Trophoblast cell (in vitro differentiated cells and primary cell): Measurements from ENCODE around the gene VSIR.

Experiments used
- DNase-seq, 2 donors: peaks; one replicate each; pipeline ENCODE4 v3.0.0-alpha.2; 2016
- H2AFZ ChIP-seq: 2 replicates; pipeline ENCODE4 v1.6.1; 2013; ENCODE audit warnings: low read length, moderate library complexity, mild to moderate bottlenecking; ENCODE audit not compliant: insufficient read depth, poor library complexity
- H2AK5ac ChIP-seq: 2 replicates; pipeline ENCODE4 v1.6.1; 2013; ENCODE audit warnings: mild to moderate bottlenecking, low read length
- H2BK120ac ChIP-seq: 2 replicates; pipeline ENCODE4 v1.6.1; 2013; ENCODE audit warnings: low read length, mild to moderate bottlenecking, moderate library complexity; ENCODE audit not compliant: insufficient read depth, poor library complexity
- H2BK12ac ChIP-seq: 2 replicates; pipeline ENCODE4 v1.6.1; 2013; ENCODE audit warnings: mild to moderate bottlenecking, low read length, moderate library complexity
- H2BK5ac ChIP-seq: 2 replicates; pipeline ENCODE4 v1.6.1; 2013; ENCODE audit warnings: low read length, low read depth, moderate library complexity, mild to moderate bottlenecking; ENCODE audit not compliant: poor library complexity
- H3K14ac ChIP-seq: 2 replicates; pipeline ENCODE4 v1.6.1; 2013; ENCODE audit warnings: mild to moderate bottlenecking, low read length
- H3K18ac ChIP-seq: 2 replicates; pipeline ENCODE4 v1.6.1; 2013; ENCODE audit warnings: mild to moderate bottlenecking, low read length
- H3K23ac ChIP-seq: 2 replicates; pipeline ENCODE4 v1.6.1; 2013; ENCODE audit warnings: low read length
- H3K27ac ChIP-seq: 2 replicates; pipeline ENCODE4 v1.5.1; 2013; ENCODE audit warnings: low read depth, mild to moderate bottlenecking, inconsistent platforms, low read length, moderate library complexity
- H3K27me3 ChIP-seq: 2 replicates; pipeline ENCODE4 v1.6.1; 2013; ENCODE audit warnings: inconsistent platforms, mild to moderate bottlenecking, low read length, moderate library complexity; ENCODE audit not compliant: insufficient read depth
- H3K36me3 ChIP-seq, 2 experiments: 1 replicate in 1 of 2; 2 replicates in 1 of 2; pipeline ENCODE4 v1.6.1; 2013; ENCODE audit warnings: low read length in 2 of 2, mild to moderate bottlenecking in 2 of 2, moderate library complexity in 1 of 2; ENCODE audit not compliant: insufficient read depth in 2 of 2, control insufficient read depth in 1 of 2
- H3K4ac ChIP-seq: 2 replicates; pipeline ENCODE4 v1.6.1; 2013; ENCODE audit warnings: low read depth, mild to moderate bottlenecking, low read length, moderate library complexity
- H3K4me1 ChIP-seq, 2 experiments: 1 replicate in 1 of 2; 2 replicates in 1 of 2; pipeline ENCODE4 v1.6.1; 2013; ENCODE audit warnings: low read length in 2 of 2, mild to moderate bottlenecking in 2 of 2, moderate library complexity in 1 of 2; ENCODE audit not compliant: insufficient read depth in 2 of 2, control insufficient read depth in 1 of 2
- H3K4me2 ChIP-seq: 2 replicates; pipeline ENCODE4 v1.6.1; 2013; ENCODE audit warnings: inconsistent platforms, mild to moderate bottlenecking, low read length, moderate library complexity
- H3K4me3 ChIP-seq: 2 replicates; pipeline ENCODE4 v1.5.1; 2013; ENCODE audit warnings: mild to moderate bottlenecking, low read depth, low read length, inconsistent platforms
- H3K79me1 ChIP-seq: one replicate; pipeline ENCODE4 v1.6.1; 2013; ENCODE audit warnings: low read length
- H3K79me2 ChIP-seq: 2 replicates; pipeline ENCODE4 v1.6.1; 2013; ENCODE audit warnings: low read length, mild to moderate bottlenecking; ENCODE audit not compliant: control insufficient read depth, insufficient read depth, poor library complexity
- H3K9ac ChIP-seq: 2 replicates; pipeline ENCODE4 v1.6.1; 2013; ENCODE audit warnings: mild to moderate bottlenecking, low read length
- H3K9me3 ChIP-seq: 2 replicates; pipeline ENCODE4 v1.6.1; 2013; ENCODE audit warnings: low read depth, mild to moderate bottlenecking, control low read depth, inconsistent platforms, low read length; ENCODE audit not compliant: insufficient read depth
- H4K12ac ChIP-seq: 2 replicates; pipeline ENCODE4 v1.6.1; 2013; ENCODE audit warnings: low read depth, mild to moderate bottlenecking, low read length, moderate library complexity
- H4K8ac ChIP-seq: 2 replicates; pipeline ENCODE4 v1.6.1; 2013; ENCODE audit warnings: low read depth, mild to moderate bottlenecking, low read length, moderate library complexity
- H4K91ac ChIP-seq: one replicate; pipeline ENCODE4 v1.6.1; 2013; ENCODE audit warnings: low read depth, mild to moderate bottlenecking, low read length, moderate library complexity
- WGBS: extraction: QIAGEN DNeasy Blood & Tissue Kit; methylation state at CpG from one replicate; pipeline ENCODE4 v1.1.7; 2013; ENCODE audit warnings: missing lambda C conversion rate; ENCODE audit not compliant: insufficient read length, insufficient coverage; ENCODE audit errors: extremely low coverage; 5-methylcytosine and 5-hydroxymethylcytosine counted together

VSIR gene

GRCh38 chr10:71735709-71736569, 37.4 kb downstream of the VSIR start:
- H3K4me3 ChIP-seq = no peak overlapping the region
- WGBS = no CpG with 5 or more reads among the region's 16 CpGs
- H4K8ac ChIP-seq = no peak overlapping the region
- no peak overlapping the region for H2BK12ac ChIP-seq
- no peaks in the 10 kb centered on the region for H3K36me3 ChIP-seq
- H4K12ac ChIP-seq = no peak overlapping the region
- H3K9me3 ChIP-seq = no peaks in the 10 kb centered on the region
- no peak overlapping the region for H2BK120ac ChIP-seq
- no peak overlapping the region for H3K4me2 ChIP-seq
- H3K9ac ChIP-seq = no peak overlapping the region
- H3K14ac ChIP-seq = no peak overlapping the region
- no peak overlapping the region for H3K4ac ChIP-seq
- H3K79me1 ChIP-seq = no peaks in the 10 kb centered on the region
- H3K4me1 ChIP-seq = no peaks in the 10 kb centered on the region
- H2AK5ac ChIP-seq = no peak overlapping the region
- H2BK5ac ChIP-seq = no peak overlapping the region
- no peak for DNase-seq
- no peaks in the 10 kb centered on the region for H3K27me3 ChIP-seq
- no peak overlapping the region for H3K23ac ChIP-seq
- no peak overlapping the region for H3K27ac ChIP-seq
- H4K91ac ChIP-seq = no peak overlapping the region
- no peaks in the 10 kb centered on the region for H3K79me2 ChIP-seq
- no peak overlapping the region for H3K18ac ChIP-seq
- H2AFZ ChIP-seq = no peak overlapping the region

GRCh38 chr10:71734797-71735196, 38.5 kb downstream of the VSIR start:
- H3K23ac ChIP-seq = no peak overlapping the region
- no peak for DNase-seq
- no peaks in the 10 kb centered on the region for H3K79me2 ChIP-seq
- no peak overlapping the region for H2BK120ac ChIP-seq
- no peak overlapping the region for H3K4me3 ChIP-seq
- H2BK5ac ChIP-seq = no peak overlapping the region
- H3K9ac ChIP-seq = no peak overlapping the region
- H3K4me1 ChIP-seq = no peaks in the 10 kb centered on the region
- H3K36me3 ChIP-seq = no peaks in the 10 kb centered on the region
- no peak overlapping the region for H2AK5ac ChIP-seq
- H3K18ac ChIP-seq = no peak overlapping the region
- no peaks in the 10 kb centered on the region for H3K27me3 ChIP-seq
- H4K8ac ChIP-seq = no peak overlapping the region
- H3K79me1 ChIP-seq = no peaks in the 10 kb centered on the region
- H3K4me2 ChIP-seq = no peak overlapping the region
- H3K14ac ChIP-seq = no peak overlapping the region
- no peak overlapping the region for H4K12ac ChIP-seq
- no CpG with 5 or more reads among the region's 5 CpGs for WGBS
- no peak overlapping the region for H3K4ac ChIP-seq
- H2BK12ac ChIP-seq = no peak overlapping the region
- H3K27ac ChIP-seq = no peak overlapping the region
- H2AFZ ChIP-seq = no peak overlapping the region
- no peak overlapping the region for H4K91ac ChIP-seq
- no peaks in the 10 kb centered on the region for H3K9me3 ChIP-seq

DNA sequence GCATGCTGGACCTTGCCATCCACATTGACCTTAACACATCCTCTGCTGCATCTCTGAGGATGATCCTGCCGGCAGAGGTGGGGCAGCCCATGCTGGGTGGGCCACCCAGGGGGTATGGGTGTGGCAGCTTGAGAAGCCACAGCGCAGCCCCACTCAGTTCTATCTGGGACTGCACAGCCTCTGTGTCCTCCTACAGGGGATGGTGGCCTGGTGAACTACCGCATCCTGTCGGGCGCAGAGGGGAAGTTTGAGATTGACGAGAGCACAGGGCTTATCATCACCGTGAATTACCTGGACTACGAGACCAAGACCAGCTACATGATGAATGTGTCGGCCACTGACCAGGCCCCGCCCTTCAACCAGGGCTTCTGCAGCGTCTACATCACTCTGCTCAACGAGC, 41.5 kb downstream of the VSIR start:
- H2BK12ac ChIP-seq = no peak overlapping the region
- H4K8ac ChIP-seq = no peak overlapping the region
- no peaks in the 10 kb centered on the region for H3K9me3 ChIP-seq
- H3K9ac ChIP-seq = no peak overlapping the region
- H3K23ac ChIP-seq = no peak overlapping the region
- H3K4me3 ChIP-seq = no peak overlapping the region
- no peaks in the 10 kb centered on the region for H3K79me1 ChIP-seq
- H4K91ac ChIP-seq = no peak overlapping the region
- no peak for DNase-seq
- no CpG with 5 or more reads among the region's 12 CpGs for WGBS
- H2BK5ac ChIP-seq = no peak overlapping the region
- no peaks in the 10 kb centered on the region for H3K27me3 ChIP-seq
- H3K4me1 ChIP-seq = peaks cover 0 to 2% of the 10 kb centered on the region in 2 experiments
- no peaks in the 10 kb centered on the region for H3K36me3 ChIP-seq
- no peak overlapping the region for H3K14ac ChIP-seq
- H3K27ac ChIP-seq = no peak overlapping the region
- H3K4me2 ChIP-seq = no peak overlapping the region
- H2BK120ac ChIP-seq = no peak overlapping the region
- no peak overlapping the region for H4K12ac ChIP-seq
- no peak overlapping the region for H3K18ac ChIP-seq
- no peaks in the 10 kb centered on the region for H3K79me2 ChIP-seq
- H2AK5ac ChIP-seq = no peak overlapping the region
- H3K4ac ChIP-seq = no peak overlapping the region
- H2AFZ ChIP-seq = no peak overlapping the region

DNA sequence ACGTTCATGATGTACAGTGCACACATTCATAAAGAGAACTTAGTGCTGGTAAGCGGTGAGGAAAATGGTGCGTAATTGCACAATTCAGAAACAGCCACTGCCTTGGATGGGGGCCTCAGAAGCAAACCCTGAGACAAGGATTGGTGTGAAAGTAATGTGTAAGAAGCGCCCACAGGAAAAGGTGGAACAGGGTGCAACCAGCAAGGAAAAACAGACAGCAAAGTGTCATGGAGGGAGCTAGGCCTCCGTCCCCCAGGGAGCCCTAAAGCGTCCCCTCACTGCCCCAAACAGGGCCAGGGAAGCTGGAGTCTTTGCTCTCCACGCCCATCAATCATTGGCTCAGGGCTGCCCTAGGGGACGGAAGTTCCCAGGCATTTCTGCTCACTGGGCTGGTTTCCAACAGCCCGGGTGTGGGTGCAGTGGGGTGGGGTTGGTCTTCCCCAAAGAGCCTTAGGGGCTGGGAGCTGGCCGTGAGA, 44.1 kb downstream of the VSIR start:
- no peak overlapping the region for H2BK120ac ChIP-seq
- no peaks in the 10 kb centered on the region for H3K36me3 ChIP-seq
- H4K8ac ChIP-seq = no peak overlapping the region
- no CpG with 5 or more reads among the region's 10 CpGs for WGBS
- H3K14ac ChIP-seq = no peak overlapping the region
- no peak overlapping the region for H3K9ac ChIP-seq
- no peak overlapping the region for H2AK5ac ChIP-seq
- no peak overlapping the region for H3K4me3 ChIP-seq
- H2BK5ac ChIP-seq = no peak overlapping the region
- peaks cover 6 to 7% of the 10 kb centered on the region in 2 experiments for H3K4me1 ChIP-seq
- DNase-seq = peak; percentile 13 to 23
- H3K9me3 ChIP-seq = no peaks in the 10 kb centered on the region
- no peak overlapping the region for H2AFZ ChIP-seq
- no peaks in the 10 kb centered on the region for H3K79me1 ChIP-seq
- H4K12ac ChIP-seq = no peak overlapping the region
- H4K91ac ChIP-seq = no peak overlapping the region
- no peak overlapping the region for H3K4me2 ChIP-seq
- H3K18ac ChIP-seq = no peak overlapping the region
- H3K79me2 ChIP-seq = no peaks in the 10 kb centered on the region
- H3K27ac ChIP-seq = no peak overlapping the region
- no peak overlapping the region for H3K23ac ChIP-seq
- H3K4ac ChIP-seq = no peak overlapping the region
- H3K27me3 ChIP-seq = no peaks in the 10 kb centered on the region
- H2BK12ac ChIP-seq = no peak overlapping the region
